NCI-H2171 (cell line): ENCODE data around the gene HIP1.
"Not testable (repeated sequence)": the region's sequence is repeated elsewhere in the genome, so short reads cannot be mapped to it uniquely, and the experiment has no call there.

Experiments used
- DNase-seq: peaks from one replicate; lab custom pipeline; 2025; lab: John Stamatoyannopoulos, UW

Gene HIP1

GRCh38 chr7:75712517-75713361 lies 26.0 kb downstream of the HIP1 start:
- DNase-seq, result no peak

DNA sequence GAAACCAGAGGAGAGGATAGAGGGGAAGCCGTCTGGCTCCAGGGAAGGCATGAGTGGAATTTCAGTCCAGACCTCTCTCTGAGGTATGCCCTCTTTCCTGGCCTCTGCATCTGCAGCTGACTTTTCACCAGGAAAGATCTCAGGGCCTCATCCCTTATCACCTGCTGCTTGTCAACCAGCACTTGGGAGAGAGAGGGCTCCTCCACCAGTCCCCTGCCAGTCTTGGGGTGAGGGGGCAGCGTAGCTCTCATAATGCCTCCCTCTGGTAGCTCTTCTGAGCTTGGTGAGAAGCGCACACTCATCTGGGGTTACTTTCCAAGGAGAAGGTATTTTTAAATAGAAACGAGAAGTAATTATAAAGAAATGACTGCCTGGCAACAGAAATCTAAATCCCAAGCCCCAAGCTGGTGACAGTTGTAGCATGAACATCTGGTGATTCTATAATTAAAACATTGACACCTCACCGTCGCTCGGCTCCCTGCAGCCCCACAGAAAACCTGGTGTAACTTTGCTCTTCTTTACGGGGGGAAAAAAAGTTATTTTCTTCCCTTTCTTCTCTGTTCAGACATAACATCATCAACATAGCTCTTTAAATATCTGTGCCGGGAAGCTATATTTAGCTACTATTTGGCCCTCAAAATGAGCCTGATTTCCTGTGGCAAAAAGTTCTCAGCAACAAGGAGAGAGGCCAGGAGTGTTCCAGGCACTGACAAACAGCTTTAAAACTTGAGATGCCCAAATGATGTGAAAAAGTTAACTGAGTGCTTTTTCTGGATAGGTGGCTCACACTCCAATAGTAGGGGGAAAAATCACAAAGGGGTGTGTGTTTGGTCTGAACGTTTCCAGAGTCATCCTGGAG lies 26.9 kb downstream of the HIP1 start:
- no peak for DNase-seq

- no peak for DNase-seq
These were observed 27.7 kb downstream of the HIP1 start for GRCh38 chr7:75711076-75711475.

- no peak for DNase-seq
These were observed 33.8 kb downstream of the HIP1 start for GRCh38 chr7:75704928-75705327.

- no peak for DNase-seq
These were observed 36.2 kb downstream of the HIP1 start for GRCh38 chr7:75702515-75702914.

- DNase-seq, result no peak
These were observed 38.7 kb downstream of the HIP1 start for GRCh38 chr7:75699993-75700392.

DNA sequence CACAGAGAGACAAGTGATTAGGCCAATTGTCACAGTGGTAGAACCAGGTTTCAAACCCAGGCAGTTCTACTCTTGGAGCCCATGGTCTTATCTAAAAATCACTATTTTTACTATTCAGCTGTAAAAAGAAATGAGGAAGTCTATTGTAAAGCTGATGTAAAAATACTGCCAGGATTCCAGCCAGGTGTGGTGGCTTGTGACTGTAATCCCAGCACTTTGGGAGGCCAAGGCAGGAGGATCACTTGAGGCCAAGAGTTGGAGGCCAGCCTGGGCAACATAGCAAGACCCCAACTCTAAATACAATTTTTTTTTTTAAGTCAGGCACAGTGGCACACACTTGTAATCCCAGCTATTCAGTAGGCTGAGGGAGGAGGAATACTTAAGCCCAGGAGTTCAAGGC lies 40.4 kb downstream of the HIP1 start:
- DNase-seq, result no peak

GRCh38 chr7:75696263-75697037 lies 42.3 kb downstream of the HIP1 start:
- no peak for DNase-seq

DNA sequence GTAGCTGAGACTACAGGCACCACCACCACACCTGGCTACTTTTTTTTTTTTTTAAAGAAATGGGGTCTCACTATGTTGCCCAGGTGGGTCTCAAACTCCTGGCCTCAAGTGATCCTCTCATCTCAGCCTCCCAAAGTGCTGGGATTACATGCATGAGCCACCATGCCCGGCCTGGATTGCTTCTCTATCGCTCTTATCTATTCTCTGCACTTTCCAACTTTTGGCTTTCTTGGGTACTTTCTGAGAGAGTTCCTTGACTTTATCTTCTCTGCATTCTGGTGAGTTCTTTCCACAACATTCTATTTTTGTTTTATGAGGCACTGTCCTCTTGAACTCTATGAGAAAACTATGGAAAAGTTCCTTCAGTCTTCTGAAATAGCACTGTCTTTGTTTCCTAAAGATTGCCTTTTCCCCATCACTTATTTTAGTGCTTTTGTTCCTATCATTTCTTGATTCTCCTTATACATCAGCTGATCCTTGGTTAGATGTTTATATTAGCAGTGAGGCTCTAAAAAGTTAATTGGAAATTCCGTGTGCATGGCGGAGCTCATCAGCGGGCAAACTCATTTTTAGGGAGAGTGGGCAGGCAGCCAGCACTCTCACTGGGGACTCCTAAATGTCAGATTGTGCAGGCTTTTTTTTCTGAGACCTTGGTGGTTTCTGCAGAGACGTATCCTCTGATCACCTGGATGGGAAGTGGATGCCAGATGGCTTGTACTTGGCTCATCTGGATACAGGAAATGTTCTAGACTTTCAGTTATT lies 43.9 kb downstream of the HIP1 start:
- DNase-seq, result peak; percentile 92

DNA sequence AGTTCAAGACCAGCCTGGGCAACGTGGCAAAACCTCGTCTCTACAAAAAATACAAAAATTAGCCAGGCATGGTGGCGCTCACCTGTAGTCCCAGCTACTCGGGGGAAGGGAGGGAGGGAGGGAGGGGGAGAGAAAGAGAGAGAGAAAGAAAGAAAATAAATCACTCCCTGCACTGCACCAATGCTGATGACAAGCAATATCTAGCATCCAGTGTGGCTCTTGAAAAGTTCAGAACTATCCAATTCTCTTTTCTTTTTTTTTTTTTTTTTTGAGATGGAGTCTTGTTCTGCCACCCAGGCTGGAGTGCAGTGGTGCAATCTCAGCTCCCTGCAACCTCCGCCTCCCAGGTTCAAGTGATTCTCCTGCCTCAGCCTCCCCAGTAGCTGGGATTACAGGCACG lies 45.1 kb downstream of the HIP1 start:
- DNase-seq, result not testable (repeated sequence)

DNA sequence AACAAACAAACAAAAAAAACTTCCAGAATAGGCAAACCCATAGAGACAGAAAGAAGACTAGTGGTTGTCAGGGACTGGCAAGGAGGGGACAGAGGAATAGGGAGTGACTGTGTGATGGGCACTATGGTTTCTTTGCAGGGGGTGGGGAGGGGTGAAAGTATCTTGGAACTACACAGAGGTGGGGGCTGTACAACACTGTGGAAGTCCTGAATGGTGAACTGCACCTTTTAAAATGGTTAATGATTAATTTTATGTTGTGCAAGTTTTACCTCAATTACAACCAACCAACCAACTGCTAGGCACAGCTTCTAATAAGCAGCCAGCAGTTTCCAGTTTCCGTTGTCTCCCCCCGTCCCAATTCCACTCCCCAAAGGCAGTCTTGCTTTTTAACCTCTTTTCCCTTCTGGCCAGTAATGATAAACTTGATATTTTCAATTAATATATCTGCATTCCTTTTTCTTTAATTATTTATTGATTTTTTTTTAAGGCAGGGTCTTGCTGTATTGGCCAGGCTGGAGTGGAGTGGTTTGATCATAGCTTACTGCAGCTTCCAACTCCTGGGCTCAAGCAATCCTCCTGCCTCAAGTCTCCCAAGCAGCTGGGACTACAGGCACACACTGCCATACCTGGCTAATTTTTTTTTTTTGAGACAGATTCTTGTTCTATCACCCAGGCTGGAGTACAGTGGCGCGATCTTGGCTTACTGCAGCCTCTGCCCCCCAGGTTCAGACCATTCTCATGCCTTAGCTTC lies 46.8 kb downstream of the HIP1 start:
- no peak for DNase-seq

DNA sequence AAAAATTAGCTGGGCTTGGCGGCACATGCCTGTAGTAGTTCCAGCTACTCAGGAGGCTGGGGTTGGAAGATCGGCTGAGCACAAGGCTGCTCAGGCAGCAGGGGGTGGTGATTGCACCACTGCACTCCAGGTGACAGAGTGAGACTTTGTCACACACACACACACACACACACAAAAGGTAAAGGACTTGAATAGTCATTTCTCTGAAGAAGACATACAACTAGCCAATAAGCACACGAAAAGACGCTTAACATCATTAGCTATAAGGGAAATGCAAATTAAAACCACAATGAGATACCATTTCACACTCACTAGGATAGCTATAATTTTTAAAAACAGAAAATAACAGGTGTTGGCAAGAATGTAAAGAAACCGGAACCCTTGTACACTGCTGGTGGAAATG lies 48.6 kb downstream of the HIP1 start:
- DNase-seq, result no peak

DNA sequence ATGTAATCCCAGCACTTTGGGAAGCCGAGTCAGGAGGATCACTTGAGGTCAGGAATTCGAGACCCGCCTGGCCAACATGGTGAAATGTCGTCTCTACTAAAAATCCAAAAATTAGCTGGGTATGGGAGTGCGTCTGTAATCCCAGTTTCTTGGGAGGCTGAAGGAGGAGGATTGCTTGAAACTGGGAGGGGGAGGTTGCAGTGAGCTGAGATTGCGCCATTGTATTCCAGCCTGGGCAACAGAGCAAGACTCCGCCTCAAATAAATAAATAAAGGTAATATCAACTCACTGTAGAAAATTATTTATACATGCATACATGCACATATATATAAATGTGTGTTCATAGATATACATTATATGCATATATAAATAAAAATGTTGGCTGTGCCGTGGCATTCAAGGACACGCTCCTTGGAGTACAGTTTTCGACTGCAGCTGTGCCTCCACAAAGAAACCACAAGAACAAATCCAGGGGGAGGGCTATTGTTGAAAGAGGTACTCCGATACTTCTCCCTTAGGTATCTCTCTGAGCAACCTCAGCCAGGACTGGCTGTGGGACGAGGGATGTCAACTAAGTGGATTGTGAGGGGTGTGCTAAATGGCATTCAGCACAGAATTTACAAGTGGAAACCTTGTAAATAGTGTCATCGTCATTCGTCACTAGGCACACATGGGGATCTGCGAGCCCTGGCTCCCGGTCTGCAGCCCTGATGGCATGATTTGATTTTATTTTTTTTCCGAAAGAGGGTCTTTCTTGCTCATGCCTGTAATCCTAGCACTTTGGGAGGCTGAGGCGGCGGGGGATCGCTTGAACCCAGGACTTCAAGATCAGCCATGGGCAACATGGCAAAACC lies 49.3 kb downstream of the HIP1 start:
- DNase-seq, result no peak

DNA sequence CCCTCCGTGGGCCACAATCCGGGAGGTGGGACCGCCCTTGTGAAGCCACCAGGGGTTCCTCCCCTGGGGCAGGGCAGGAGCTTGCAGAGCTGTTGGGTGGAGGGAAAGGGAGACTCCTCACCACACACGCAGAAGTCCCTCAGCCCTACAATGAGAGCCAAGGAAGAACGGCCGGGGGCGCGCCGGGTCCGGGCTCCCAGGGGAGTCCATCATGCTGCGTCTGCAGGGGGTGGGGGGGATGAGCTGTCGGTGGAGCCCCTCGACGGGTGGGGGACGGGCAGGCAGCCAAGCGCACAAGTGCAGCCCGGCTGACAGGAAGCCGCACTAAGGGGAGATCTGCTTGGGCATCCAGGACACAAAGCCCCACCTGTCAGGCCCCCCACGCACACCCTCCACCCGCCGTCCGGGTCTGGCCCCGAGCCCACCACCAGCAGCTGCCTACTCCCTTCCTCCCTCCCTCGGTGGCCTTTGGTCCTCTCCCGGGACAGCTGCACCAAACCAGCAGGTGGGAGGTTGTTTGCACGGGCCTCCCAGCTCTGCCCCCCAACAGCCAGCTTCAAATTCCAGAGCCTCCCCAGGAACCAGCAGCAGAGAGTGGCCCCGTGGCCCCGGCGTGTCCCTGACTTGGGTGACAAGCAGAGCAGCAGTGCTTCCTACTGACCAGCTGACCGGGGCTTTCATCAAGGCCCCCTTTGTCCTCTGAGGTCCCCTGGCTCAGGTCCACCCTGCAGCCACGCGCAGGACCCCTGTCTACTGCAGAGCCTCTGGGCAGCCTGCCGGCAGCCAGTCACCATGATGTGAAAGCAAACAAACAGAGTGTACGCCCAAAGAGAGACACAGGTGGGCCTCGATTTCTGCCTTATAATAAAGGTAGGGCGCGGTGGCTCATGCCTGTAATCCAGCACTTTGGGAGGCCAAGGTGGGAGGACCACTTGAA lies 50.3 kb downstream of the HIP1 start:
- DNase-seq, result peak; percentile 47

- no peak for DNase-seq
These were observed 51.3 kb downstream of the HIP1 start for GRCh38 chr7:75687246-75688088.

DNA sequence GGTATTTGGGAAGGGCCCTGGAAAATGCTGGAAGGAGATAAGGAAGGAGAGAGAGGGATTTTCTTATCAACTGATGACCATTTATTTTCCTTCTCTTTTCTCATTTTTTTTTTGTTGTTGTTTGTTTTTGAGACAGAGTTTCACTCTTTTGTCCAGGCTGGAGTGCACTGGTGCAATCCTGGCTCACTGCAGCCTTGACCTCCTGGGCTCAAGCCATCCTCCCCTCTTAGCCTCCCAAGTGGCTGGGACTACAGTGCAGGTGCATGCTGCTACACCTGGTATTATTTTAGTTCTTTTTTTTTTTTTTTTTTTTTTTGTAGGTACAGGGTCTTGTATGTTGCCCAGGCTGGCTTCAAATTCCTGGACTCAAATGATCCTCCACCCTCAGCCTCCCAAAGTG lies 52.2 kb downstream of the HIP1 start:
- no peak for DNase-seq

GRCh38 chr7:75682052-75682451 lies 56.7 kb downstream of the HIP1 start:
- not testable (repeated sequence) for DNase-seq

DNA sequence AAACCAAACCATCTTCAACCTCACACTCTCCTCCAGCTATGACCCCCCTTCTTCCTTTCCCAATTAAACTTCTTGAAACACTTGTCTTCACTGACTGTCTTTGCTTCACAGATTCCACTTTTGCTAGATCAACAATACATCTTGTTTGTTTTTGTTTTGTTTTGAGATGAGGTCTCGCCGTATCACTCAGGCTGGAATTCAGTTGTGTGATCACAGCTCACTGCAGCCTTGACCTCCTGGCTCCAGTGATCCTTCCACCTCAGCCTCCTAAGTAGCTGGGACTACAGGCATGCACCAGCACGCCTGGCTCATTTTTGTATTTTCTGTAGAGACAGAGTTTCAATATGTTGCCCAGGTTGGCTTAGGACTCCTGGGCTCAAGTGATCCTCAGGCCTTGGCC lies 59.7 kb downstream of the HIP1 start:
- DNase-seq, result no peak
